Choroid plexus epithelial cell (primary cell): ENCODE measurements around the gene MN1.

Experiments used
- DNase-seq: peaks from one replicate; pipeline ENCODE4 v3.0.0-alpha.2; 2010; ENCODE audit warnings: low read depth
- H3K4me3 ChIP-seq: 2 replicates; pipeline ENCODE4 v1.5.1; 2011; ENCODE audit warnings: low read depth, mild to moderate bottlenecking, control low read depth, low read length, moderate library complexity
- CTCF ChIP-seq: conservative IDR thresholded peaks from 2 replicates; pipeline ENCODE4 v1.5.1; 2011; ENCODE audit warnings: low read depth, mild to moderate bottlenecking, control low read depth, inconsistent platforms, low read length, moderate library complexity

Gene MN1

GRCh38 chr22:27844656-27845591 lies 43.4 kb upstream of the MN1 start:
- H3K4me3 ChIP-seq: no peak overlapping the region
- TF ChIP-seq CTCF: no peak
- no peak for DNase-seq

GRCh38 chr22:27844256-27844655 lies 42.7 kb upstream of the MN1 start:
- H3K4me3 ChIP-seq: no peak overlapping the region
- DNase-seq: no peak
- no peak for TF ChIP-seq CTCF

- TF ChIP-seq CTCF: no peak
- no peak overlapping the region for H3K4me3 ChIP-seq
- no peak for DNase-seq
These were observed 41.9 kb upstream of the MN1 start for GRCh38 chr22:27843441-27843840.

GRCh38 chr22:27842669-27843431 lies 41.3 kb upstream of the MN1 start:
- DNase-seq: peak; percentile 39
- no peak overlapping the region for H3K4me3 ChIP-seq
- no peak for TF ChIP-seq CTCF

- TF ChIP-seq CTCF: no peak
- H3K4me3 ChIP-seq: no peak overlapping the region
- DNase-seq: no peak
These were observed 40.6 kb upstream of the MN1 start for GRCh38 chr22:27842201-27842600.

- no peak overlapping the region for H3K4me3 ChIP-seq
- no peak for DNase-seq
- TF ChIP-seq CTCF: no peak
These were observed 38.9 kb upstream of the MN1 start for GRCh38 chr22:27840436-27840835.
